ENCODE results near the gene RAB11FIP3. TPM values are rescaled to one million over a fixed set of nuclear protein-coding genes. Genes with fewer than 3 reads are reported as not detected.

RAB11FIP3 gene
- total RNA-seq, 2 experiments from 2014 or later = 29.0 to 51.2 TPM

DNA sequence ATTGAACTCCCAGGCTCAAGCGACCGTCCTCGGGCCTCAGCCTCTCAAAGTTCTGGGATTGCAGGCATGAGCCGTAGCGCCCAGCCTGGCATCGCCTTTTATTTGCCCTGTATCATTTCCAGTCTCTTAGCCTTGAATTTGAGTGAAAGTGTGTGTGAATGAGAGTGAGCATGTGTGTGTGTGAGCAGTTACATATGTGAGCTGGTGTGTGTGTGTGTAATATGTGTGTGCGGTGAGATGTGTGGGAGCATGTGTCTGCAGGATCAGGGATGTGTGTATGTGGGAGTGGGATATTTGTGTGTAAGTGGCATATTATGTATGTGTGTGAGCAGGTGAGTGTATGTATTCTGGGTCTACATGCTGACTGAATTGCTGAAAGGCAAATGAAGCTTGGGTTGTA is 5.5 kb downstream of the RAB11FIP3 start:
- Histone ChIP-seq H3K36me3 (ENCODE audit: insufficient read depth, low read length) (peaks cover 10% of the 10 kb centered on the region), H3K9me2 (ENCODE audit: insufficient read depth, low read length) (no peaks in the 10 kb centered on the region), H3K4me3 (ENCODE audit: low read depth, low read length, poor library complexity, severe bottlenecking) (no peak overlapping the region), H3K4me1 (ENCODE audit: insufficient read depth, low read length, poor library complexity, severe bottlenecking) (peaks cover 14% of the 10 kb centered on the region), H3K79me2 (ENCODE audit: insufficient read depth, low read depth, low read length) (peaks cover 14% of the 10 kb centered on the region; the same call in 1 of the 2 replicates), H3K9me3 (ENCODE audit: low read length) (no peaks in the 10 kb centered on the region), H3K4me2 (ENCODE audit: low read length) (no peak overlapping the region), H3K27ac (ENCODE audit: low read depth, low read length, poor library complexity, severe bottlenecking) (no peak overlapping the region), H4K20me1 (ENCODE audit: insufficient read depth, low read length) (peaks cover 12% of the 10 kb centered on the region), H2AFZ (ENCODE audit: low read length) (no peak overlapping the region)
- ChIA-PET CTCF (ENCODE audit: unreplicated experiment) (no interaction called here), POLR2A (no interaction called here)
- TF ChIP-seq EZH2phosphoT487 (IDR thresholded peaks at IDR 0.05; ENCODE audit: borderline replicate concordance, low read depth, low read length) (no peak), CTCF (conservative IDR thresholded peaks at IDR 0.05; ENCODE audit: low read length) (no peak)
- no peak for DNase-seq (ENCODE audit: low spot score)
- BruUV-seq (replicated peaks) = no TSS peak
- intact Hi-C loops (cut with micrococcal nuclease; ENCODE audit: unreplicated experiment) = no loop called here

- no peak for DNase-seq (ENCODE audit: low spot score)
- Histone ChIP-seq H2AFZ (ENCODE audit: low read length) (no peak overlapping the region), H3K9me3 (ENCODE audit: low read length) (no peaks in the 10 kb centered on the region), H4K20me1 (ENCODE audit: insufficient read depth, low read length) (no peaks in the 10 kb centered on the region; the same call in 1 of the 2 replicates), H3K4me3 (ENCODE audit: low read depth, low read length, poor library complexity, severe bottlenecking) (no peak overlapping the region), H3K4me1 (ENCODE audit: insufficient read depth, low read length, poor library complexity, severe bottlenecking) (peaks cover 9% of the 10 kb centered on the region), H3K36me3 (ENCODE audit: insufficient read depth, low read length) (peaks cover 5% of the 10 kb centered on the region; the same call in 1 of the 2 replicates), H3K27ac (ENCODE audit: low read depth, low read length, poor library complexity, severe bottlenecking) (no peak overlapping the region), H3K79me2 (ENCODE audit: insufficient read depth, low read depth, low read length) (no peaks in the 10 kb centered on the region), H3K9me2 (ENCODE audit: insufficient read depth, low read length) (no peaks in the 10 kb centered on the region), H3K4me2 (ENCODE audit: low read length) (no peak overlapping the region)
- intact Hi-C loops (cut with micrococcal nuclease; ENCODE audit: unreplicated experiment) = no loop called here
- TF ChIP-seq CTCF (conservative IDR thresholded peaks at IDR 0.05; ENCODE audit: low read length) (no peak), EZH2phosphoT487 (IDR thresholded peaks at IDR 0.05; ENCODE audit: borderline replicate concordance, low read depth, low read length) (no peak)
- ChIA-PET CTCF (ENCODE audit: unreplicated experiment) (no interaction called here), POLR2A (interaction anchor here (0.5 to 0.8 kb wide), 3 partner anchors 13 to 170 kb away, joined by 4 to 5 read pairs (median 4); no protein-coding TSS in a partner anchor)
- BruUV-seq (replicated peaks) = no TSS peak
Measured at GRCh38 chr16:440627-441026, 15.2 kb downstream of the RAB11FIP3 start.

GRCh38 chr16:441447-441846 is 16.0 kb downstream of the RAB11FIP3 start:
- H4K20me1 ChIP-seq (ENCODE audit: insufficient read depth, low read length) = no peaks in the 10 kb centered on the region; the same call in 1 of the 2 replicates
- H3K4me1 ChIP-seq (ENCODE audit: insufficient read depth, low read length, poor library complexity, severe bottlenecking) = peaks cover 9% of the 10 kb centered on the region
- intact Hi-C loops (cut with micrococcal nuclease; ENCODE audit: unreplicated experiment) = no loop called here
- no peaks in the 10 kb centered on the region for H3K79me2 ChIP-seq (ENCODE audit: insufficient read depth, low read depth, low read length)
- H3K4me3 ChIP-seq (ENCODE audit: low read depth, low read length, poor library complexity, severe bottlenecking) = no peak overlapping the region
- ChIA-PET CTCF (ENCODE audit: unreplicated experiment) (no interaction called here), POLR2A (interaction anchor here (0.7 kb wide), 1 partner anchor 169 kb away, joined by 5 read pairs; no protein-coding TSS in a partner anchor)
- H2AFZ ChIP-seq (ENCODE audit: low read length) = no peak overlapping the region
- H3K36me3 ChIP-seq (ENCODE audit: insufficient read depth, low read length) = peaks cover 5% of the 10 kb centered on the region; the same call in 1 of the 2 replicates
- BruUV-seq (replicated peaks) = no TSS peak
- H3K27ac ChIP-seq (ENCODE audit: low read depth, low read length, poor library complexity, severe bottlenecking) = no peak overlapping the region
- DNase-seq (ENCODE audit: low spot score) = no peak
- no peaks in the 10 kb centered on the region for H3K9me2 ChIP-seq (ENCODE audit: insufficient read depth, low read length)
- TF ChIP-seq EZH2phosphoT487 (IDR thresholded peaks at IDR 0.05; ENCODE audit: borderline replicate concordance, low read depth, low read length) = no peak
- TF ChIP-seq CTCF (conservative IDR thresholded peaks at IDR 0.05; ENCODE audit: low read length) = no peak
- H3K4me2 ChIP-seq (ENCODE audit: low read length) = no peak overlapping the region
- H3K9me3 ChIP-seq (ENCODE audit: low read length) = no peaks in the 10 kb centered on the region

All from OCI-LY7 (cell line).